ENCODE results near the gene COL4A5.

COL4A5 gene

DNA sequence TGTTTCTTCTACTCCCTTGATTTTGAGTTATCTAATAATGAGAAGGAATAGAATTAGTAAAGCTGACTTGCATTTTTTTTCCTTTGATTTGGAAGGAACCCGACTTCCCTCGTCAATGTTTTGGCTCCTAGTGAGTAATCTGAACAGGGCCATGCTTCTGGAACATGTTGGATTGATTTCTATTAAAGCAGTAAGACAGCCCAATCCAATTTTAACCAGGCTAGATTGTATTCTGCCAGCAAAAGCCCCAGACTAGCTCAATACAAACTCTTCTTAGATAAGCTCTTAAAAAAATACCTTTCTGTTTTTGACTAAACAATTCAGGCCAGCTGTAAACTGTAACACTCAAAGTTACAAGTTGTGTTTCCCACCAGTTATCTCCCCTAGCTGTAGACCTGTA lies 170.5 kb downstream of the COL4A5 start:
- peak; percentile 2 for DNase-seq (ENCODE audit: low read depth)
- TF ChIP-seq, protein P1, sequence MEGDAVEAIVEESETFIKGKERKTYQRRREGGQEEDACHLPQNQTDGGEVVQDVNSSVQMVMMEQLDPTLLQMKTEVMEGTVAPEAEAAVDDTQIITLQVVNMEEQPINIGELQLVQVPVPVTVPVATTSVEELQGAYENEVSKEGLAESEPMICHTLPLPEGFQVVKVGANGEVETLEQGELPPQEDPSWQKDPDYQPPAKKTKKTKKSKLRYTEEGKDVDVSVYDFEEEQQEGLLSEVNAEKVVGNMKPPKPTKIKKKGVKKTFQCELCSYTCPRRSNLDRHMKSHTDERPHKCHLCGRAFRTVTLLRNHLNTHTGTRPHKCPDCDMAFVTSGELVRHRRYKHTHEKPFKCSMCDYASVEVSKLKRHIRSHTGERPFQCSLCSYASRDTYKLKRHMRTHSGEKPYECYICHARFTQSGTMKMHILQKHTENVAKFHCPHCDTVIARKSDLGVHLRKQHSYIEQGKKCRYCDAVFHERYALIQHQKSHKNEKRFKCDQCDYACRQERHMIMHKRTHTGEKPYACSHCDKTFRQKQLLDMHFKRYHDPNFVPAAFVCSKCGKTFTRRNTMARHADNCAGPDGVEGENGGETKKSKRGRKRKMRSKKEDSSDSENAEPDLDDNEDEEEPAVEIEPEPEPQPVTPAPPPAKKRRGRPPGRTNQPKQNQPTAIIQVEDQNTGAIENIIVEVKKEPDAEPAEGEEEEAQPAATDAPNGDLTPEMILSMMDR (IDR thresholded peaks at IDR 0.05; ENCODE audit: low read length, missing control alignments), result no peak
- no peak overlapping the region for H3K4me3 ChIP-seq (replicated peaks; ENCODE audit: low read depth, low read length)

DNA sequence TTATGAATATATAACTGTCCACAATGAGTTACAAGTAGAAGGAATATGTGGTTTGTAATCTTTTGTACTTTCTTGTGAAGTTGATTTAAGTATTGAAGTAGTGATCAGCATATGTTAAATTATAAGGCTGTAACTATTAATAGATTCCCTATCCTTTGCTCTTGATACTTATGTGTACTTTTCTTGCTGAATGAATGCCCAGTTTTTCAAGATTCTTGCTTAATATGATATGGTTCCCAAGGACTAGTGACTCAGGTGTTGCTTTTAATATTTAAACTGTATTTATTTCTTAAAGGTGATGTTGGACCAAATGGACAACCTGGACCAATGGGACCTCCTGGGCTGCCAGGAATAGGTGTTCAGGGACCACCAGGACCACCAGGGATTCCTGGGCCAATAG lies 175.0 kb downstream of the COL4A5 start:
- DNase-seq (ENCODE audit: low read depth), result no peak
- TF ChIP-seq, protein P1 (IDR thresholded peaks at IDR 0.05; ENCODE audit: low read length, missing control alignments), result no peak
- H3K4me3 ChIP-seq (replicated peaks; ENCODE audit: low read depth, low read length), result no peak overlapping the region

DNA sequence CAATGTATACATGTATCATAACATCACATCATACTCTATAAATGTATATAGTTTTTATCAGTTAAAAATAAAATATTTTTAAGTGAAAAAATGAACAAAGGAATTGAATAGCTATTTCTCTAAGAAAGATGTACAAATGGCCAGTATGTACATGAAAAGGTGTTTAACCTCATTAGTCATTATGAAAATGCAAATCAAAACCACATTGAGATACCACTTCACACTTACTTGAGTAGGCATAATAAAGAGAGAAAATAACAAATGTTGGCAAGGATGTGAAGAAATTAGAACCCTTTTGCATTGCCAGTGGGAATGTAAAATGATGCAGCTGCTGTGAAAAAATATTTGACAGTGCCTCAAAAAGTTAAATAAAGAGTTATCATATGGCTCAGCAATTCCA lies 201.2 kb downstream of the COL4A5 start:
- TF ChIP-seq, protein P1 (IDR thresholded peaks at IDR 0.05; ENCODE audit: low read length, missing control alignments), result no peak
- no peak overlapping the region for H3K4me3 ChIP-seq (replicated peaks; ENCODE audit: low read depth, low read length)
- DNase-seq (ENCODE audit: low read depth), result no peak

DNA sequence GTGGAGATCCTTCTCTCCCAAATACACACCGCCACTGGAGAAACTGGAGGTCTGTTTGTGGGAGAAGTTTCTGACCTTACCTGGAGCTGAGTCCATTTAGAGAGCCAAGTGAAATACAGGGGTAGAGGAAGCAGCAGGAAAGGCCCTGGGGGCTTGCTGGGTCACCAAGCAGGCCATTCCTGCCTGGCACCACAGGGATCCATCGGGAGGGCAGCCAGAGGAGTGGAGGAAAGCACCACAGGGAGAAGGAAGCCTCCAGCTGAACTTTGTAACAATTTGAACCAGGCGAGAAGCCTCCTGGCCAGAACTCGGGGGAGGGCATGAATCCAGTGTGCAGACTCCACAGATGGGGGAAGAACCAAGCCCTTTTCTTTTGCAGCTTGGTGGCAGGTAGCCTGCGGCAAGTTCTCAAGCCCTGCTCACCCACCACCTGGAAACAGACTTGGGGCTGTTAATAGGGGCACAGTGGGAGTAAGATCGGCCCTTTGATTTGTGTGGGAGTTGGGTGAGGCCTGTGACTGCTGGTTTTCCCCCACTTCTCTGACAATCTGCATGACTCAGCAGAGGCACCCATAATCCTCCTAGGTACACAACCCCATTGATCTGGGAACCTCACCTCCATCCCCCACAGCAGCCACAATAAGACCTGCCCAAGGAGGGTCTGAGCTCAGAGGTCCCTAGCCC lies 202.1 kb downstream of the COL4A5 start:
- DNase-seq (ENCODE audit: low read depth), result no peak
- TF ChIP-seq, protein P1 (IDR thresholded peaks at IDR 0.05; ENCODE audit: low read length, missing control alignments), result no peak
- H3K4me3 ChIP-seq (replicated peaks; ENCODE audit: low read depth, low read length), result no peak overlapping the region

DNA sequence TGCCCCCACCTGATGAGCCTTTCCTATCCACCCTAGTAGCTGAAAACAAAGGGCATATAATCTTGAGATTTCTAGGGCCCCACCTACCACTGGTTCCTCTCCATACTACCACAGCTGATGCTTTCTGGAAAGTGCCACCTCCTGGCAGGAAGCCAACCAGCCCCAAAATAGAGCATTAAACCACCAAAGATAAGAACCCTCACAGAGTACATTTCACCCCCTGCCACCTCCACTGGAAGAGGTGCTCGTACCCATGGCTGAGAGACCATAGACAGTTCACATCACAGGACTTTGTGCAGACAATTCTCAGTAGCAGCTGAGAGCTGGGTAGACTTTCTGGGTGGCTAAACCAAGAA lies 202.6 kb downstream of the COL4A5 start:
- DNase-seq (ENCODE audit: low read depth), result no peak
- TF ChIP-seq, protein P1 (IDR thresholded peaks at IDR 0.05; ENCODE audit: low read length, missing control alignments), result no peak
- no peak overlapping the region for H3K4me3 ChIP-seq (replicated peaks; ENCODE audit: low read depth, low read length)

DNA sequence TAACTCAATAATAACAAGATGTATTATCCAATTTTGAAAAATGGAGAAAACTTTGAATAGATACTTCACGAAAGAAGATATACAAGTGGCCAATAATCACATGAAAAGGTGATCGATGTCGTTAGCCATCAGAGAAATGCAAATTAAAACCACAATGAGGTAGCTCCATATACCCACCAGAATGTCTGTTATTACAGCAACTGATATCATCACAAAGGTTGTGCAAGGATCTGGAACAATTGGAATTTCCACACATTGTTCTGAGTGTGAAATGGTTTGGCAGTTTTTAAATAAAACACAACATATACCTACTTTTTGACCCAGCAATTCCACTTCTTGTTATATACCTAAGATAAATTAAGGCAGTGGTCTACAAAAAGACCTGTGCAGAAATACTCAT lies 225.1 kb downstream of the COL4A5 start:
- peak; percentile 51 for DNase-seq (ENCODE audit: low read depth)
- TF ChIP-seq, protein P1 (IDR thresholded peaks at IDR 0.05; ENCODE audit: low read length, missing control alignments), result no peak

DNA sequence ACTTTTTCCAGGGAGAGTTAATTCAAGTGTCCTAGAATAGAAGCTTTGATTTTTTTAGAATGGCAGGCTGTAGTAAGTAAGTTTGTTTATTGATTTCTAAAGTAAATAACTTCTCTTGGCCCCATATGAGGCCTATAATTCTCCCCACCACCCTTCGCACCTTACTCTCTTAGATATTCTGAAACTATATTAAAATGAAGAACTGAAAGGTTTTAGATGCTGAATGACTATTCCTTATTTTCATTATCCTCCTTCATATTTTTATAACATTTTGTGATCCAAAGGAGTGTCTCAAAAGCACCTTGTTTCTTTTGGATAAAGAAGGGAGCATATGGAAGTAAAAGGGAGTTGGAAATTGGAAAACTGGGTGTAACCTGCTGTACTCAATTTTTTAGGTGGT lies 226.5 kb downstream of the COL4A5 start:
- DNase-seq (ENCODE audit: low read depth), result no peak
- H3K4me3 ChIP-seq (replicated peaks; ENCODE audit: low read depth, low read length), result no peak overlapping the region
- TF ChIP-seq, protein P1 (IDR thresholded peaks at IDR 0.05; ENCODE audit: low read length, missing control alignments), result no peak

More for the DNA sequence above, 225.1 kb downstream of the COL4A5 start:
- H3K4me3 ChIP-seq (replicated peaks; ENCODE audit: low read depth, low read length), result no peak overlapping the region

Data from fibroblast of pulmonary artery (primary cell).